Measurements from ENCODE around the gene AGPS.

Gene AGPS

DNA sequence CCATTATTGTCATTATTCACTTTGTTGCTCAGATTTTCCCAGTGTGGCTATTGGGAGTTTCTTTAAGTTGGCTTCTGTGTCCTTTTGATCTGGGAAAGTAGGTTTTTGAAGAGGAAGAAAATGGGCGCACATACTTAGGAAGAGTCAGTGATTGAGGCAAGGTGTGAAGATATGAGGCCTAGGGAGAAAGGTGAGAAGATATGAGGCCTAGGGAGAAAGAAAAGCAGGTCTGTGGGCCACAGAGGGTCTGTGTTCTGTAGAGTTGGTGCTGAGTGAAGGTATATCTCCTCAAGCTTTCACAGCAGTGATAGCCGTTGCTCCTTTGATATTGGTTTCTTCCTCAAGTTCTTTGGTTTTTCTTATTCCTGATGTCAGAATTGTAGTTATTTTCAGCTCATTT lies 126.2 kb downstream of the AGPS start:
- Histone ChIP-seq H3K4me1 (ENCODE audit: control insufficient read depth, low read depth, low read length) (peaks cover 13% of the 10 kb centered on the region), H3K4me3 (ENCODE audit: low read length) (no peak overlapping the region), H3K9me3 (ENCODE audit: control insufficient read depth, low read depth, low read length) (no peaks in the 10 kb centered on the region), H3K27ac (ENCODE audit: low read length) (no peak overlapping the region), H3K27me3 (ENCODE audit: control insufficient read depth, insufficient read depth, low read length) (no peaks in the 10 kb centered on the region), H3K9ac (ENCODE audit: low read length) (no peak overlapping the region), H3K36me3 (ENCODE audit: control insufficient read depth, low read depth, low read length) (peaks cover 12% of the 10 kb centered on the region)

DNA sequence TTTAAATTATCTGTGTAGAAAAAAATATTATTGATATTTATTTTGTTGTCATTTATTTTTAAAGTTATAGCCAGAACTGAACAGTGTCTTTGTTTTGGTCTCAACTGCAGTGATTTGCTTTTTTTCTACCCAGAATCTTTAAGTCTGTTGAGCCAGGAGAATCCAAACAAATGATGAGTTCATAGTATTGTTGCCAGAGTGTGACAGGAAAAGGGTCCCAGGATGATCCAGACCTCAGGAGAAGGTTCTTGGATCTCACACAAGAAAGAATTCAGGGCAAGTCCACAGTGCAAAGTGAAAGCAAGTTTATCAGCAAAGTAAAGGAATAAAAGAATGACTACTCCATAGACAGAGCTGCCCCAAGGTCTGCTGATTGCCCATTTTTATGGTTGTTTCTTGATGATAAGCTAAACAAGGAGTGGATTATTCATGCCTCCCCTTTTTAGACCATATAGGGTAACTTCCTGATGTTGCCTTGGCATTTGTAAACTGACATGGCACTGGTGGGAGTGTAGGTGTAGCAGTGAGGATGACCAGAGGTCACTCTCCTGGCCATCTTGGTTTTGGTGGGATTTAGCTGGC lies 127.1 kb downstream of the AGPS start:
- H3K27ac ChIP-seq (ENCODE audit: low read length) = no peak overlapping the region
- H3K9me3 ChIP-seq (ENCODE audit: control insufficient read depth, low read depth, low read length) = no peaks in the 10 kb centered on the region
- no peak overlapping the region for H3K9ac ChIP-seq (ENCODE audit: low read length)
- H3K36me3 ChIP-seq (ENCODE audit: control insufficient read depth, low read depth, low read length) = peaks cover 17% of the 10 kb centered on the region
- no peaks in the 10 kb centered on the region for H3K27me3 ChIP-seq (ENCODE audit: control insufficient read depth, insufficient read depth, low read length)
- H3K4me1 ChIP-seq (ENCODE audit: control insufficient read depth, low read depth, low read length) = peaks cover 13% of the 10 kb centered on the region
- H3K4me3 ChIP-seq (ENCODE audit: low read length) = no peak overlapping the region

- no peak overlapping the region for H3K27ac ChIP-seq (ENCODE audit: low read length)
Observed at GRCh38 chr2:177520324-177520723, 127.8 kb downstream of the AGPS start.

DNA sequence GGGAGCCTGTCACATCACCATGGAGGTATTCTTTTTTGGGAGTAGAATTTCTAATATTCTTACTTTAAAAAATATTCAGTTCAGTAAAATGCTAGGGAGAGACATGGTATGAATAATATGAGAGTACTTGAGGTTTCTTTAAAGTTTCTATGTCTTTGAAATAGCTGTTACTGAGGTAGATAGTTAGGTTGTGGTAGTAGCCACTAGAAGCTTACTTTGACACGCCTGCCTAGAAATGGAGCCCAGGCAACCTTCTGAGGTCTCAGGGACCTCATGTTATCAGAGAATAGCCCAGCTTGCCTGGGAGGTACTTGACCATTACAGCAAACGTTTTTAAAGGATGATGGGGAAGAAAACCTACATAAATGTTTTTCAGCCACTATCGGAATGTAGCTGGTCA lies 131.2 kb downstream of the AGPS start:
- H3K4me3 ChIP-seq (ENCODE audit: low read length) = no peak overlapping the region
- no peaks in the 10 kb centered on the region for H3K9me3 ChIP-seq (ENCODE audit: control insufficient read depth, low read depth, low read length)
- no peak overlapping the region for H3K27ac ChIP-seq (ENCODE audit: low read length)
- H3K9ac ChIP-seq (ENCODE audit: low read length) = no peak overlapping the region
- H3K4me1 ChIP-seq (ENCODE audit: control insufficient read depth, low read depth, low read length) = peaks cover 7% of the 10 kb centered on the region
- no peaks in the 10 kb centered on the region for H3K27me3 ChIP-seq (ENCODE audit: control insufficient read depth, insufficient read depth, low read length)
- H3K36me3 ChIP-seq (ENCODE audit: control insufficient read depth, low read depth, low read length) = peaks cover 14% of the 10 kb centered on the region

More at GRCh38 chr2:177520324-177520723, 127.8 kb downstream of the AGPS start:
- Histone ChIP-seq H3K4me3 (ENCODE audit: low read length) (no peak overlapping the region), H3K9ac (ENCODE audit: low read length) (no peak overlapping the region), H3K9me3 (ENCODE audit: control insufficient read depth, low read depth, low read length) (no peaks in the 10 kb centered on the region), H3K4me1 (ENCODE audit: control insufficient read depth, low read depth, low read length) (peaks cover 10% of the 10 kb centered on the region), H3K27me3 (ENCODE audit: control insufficient read depth, insufficient read depth, low read length) (no peaks in the 10 kb centered on the region), H3K36me3 (ENCODE audit: control insufficient read depth, low read depth, low read length) (peaks cover 17% of the 10 kb centered on the region)

DNA sequence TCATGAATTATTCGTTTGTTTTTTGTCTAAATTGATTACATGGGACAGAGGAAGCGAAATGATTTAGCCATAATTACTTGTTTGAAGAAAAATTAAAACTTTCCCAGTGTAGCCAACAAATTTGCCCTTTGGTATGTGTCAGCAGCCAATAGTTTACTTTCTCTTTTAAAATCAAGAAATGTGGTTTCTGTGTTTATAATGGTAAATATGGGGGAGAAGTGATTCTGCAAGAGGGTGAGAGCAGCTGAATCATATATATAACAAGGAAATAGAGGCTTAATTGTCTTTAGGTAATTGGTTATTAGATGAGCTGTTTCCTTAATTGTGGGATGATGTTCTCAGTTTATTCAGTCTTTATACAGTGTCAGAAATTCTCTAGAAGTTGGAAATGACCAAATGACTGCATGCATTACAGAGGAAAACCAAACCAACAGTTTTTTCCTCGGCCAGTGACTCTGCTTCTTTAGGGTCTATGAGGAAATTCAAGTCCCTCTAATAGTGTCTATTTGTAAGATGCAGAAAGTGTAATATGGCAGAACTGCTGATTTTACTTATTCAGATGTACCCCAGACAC lies 132.9 kb downstream of the AGPS start:
- Histone ChIP-seq H3K4me3 (ENCODE audit: low read length) (no peak overlapping the region), H3K9ac (ENCODE audit: low read length) (no peak overlapping the region), H3K27ac (ENCODE audit: low read length) (no peak overlapping the region), H3K9me3 (ENCODE audit: control insufficient read depth, low read depth, low read length) (no peaks in the 10 kb centered on the region), H3K36me3 (ENCODE audit: control insufficient read depth, low read depth, low read length) (peaks cover 10% of the 10 kb centered on the region), H3K4me1 (ENCODE audit: control insufficient read depth, low read depth, low read length) (peaks cover 7% of the 10 kb centered on the region), H3K27me3 (ENCODE audit: control insufficient read depth, insufficient read depth, low read length) (no peaks in the 10 kb centered on the region)

DNA sequence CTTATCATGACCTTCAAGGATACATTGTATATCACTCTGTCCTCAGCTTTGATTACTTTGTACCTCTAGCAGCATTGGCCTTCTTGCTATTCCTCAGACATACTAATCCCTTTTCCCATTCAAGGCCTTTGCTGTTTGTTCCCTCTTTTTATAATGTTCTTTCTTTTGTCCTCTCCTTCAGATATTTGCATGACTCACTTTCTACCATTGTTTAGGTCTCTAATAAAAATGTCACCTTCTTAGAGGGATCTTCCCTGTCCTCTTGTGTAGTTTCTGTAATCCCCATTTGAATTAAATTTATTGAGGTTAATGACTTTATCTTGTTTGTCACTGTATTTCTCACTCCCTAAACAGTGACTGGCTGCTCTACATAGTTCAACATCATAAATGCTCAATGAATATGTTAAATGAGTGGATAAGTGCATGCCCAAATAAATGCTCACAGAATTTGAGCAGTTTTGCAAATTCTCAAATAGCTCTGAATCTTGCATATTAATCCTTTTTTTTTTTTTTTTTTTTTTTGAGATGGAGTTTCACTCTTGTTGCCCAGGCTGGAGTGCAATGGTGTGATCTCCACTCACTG lies 135.9 kb downstream of the AGPS start:
- H3K4me1 ChIP-seq (ENCODE audit: control insufficient read depth, low read depth, low read length) = peaks cover 7% of the 10 kb centered on the region
- no peaks in the 10 kb centered on the region for H3K9me3 ChIP-seq (ENCODE audit: control insufficient read depth, low read depth, low read length)
- no peak overlapping the region for H3K27ac ChIP-seq (ENCODE audit: low read length)
- H3K4me3 ChIP-seq (ENCODE audit: low read length) = no peak overlapping the region
- peaks cover 7% of the 10 kb centered on the region for H3K36me3 ChIP-seq (ENCODE audit: control insufficient read depth, low read depth, low read length)
- no peak overlapping the region for H3K9ac ChIP-seq (ENCODE audit: low read length)
- H3K27me3 ChIP-seq (ENCODE audit: control insufficient read depth, insufficient read depth, low read length) = no peaks in the 10 kb centered on the region

DNA sequence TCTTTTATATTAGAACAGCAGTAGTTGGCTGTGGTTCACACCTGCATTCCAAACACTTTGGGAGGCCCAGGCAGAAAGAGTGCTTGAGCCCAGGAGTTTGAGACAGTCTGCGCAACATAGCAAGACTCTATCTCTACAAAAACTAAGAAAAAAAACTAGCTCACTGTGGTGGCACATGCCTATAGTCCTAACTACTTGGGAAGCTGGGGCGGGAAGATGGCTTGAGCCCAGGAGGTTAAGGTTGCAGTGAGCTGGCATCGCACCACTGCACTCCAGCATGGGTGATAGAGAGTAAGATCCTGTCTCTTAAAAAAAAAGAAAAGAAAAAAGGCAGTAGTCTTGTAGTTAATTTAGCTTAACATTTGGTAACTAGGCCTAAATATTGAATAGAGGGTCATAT lies 136.6 kb downstream of the AGPS start:
- peaks cover 1% of the 10 kb centered on the region for H3K36me3 ChIP-seq (ENCODE audit: control insufficient read depth, low read depth, low read length)
- H3K9ac ChIP-seq (ENCODE audit: low read length) = no peak overlapping the region
- no peak overlapping the region for H3K27ac ChIP-seq (ENCODE audit: low read length)
- no peaks in the 10 kb centered on the region for H3K9me3 ChIP-seq (ENCODE audit: control insufficient read depth, low read depth, low read length)
- peaks cover 7% of the 10 kb centered on the region for H3K4me1 ChIP-seq (ENCODE audit: control insufficient read depth, low read depth, low read length)
- H3K27me3 ChIP-seq (ENCODE audit: control insufficient read depth, insufficient read depth, low read length) = no peaks in the 10 kb centered on the region
- no peak overlapping the region for H3K4me3 ChIP-seq (ENCODE audit: low read length)

DNA sequence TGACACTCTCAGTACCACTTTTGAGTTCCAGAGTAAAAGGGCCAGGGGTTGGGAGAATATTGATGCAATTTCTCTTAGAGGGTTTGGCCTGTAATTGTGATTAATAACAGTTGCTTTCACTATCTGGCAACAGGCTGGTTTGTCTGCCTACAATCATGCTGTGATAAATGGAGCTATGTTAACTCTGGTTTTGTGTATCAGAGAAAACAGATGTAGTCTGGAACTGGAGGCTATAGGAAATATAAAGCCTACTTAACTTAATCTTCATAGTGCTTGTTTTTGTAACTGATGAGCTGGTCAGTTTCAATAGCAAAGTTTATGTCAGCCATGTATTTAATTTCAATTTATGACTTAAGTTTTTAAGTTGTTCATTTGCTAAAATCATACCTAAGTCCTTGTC lies 138.0 kb downstream of the AGPS start:
- no peak overlapping the region for H3K4me3 ChIP-seq (ENCODE audit: low read length)
- H3K4me1 ChIP-seq (ENCODE audit: control insufficient read depth, low read depth, low read length) = peaks cover 7% of the 10 kb centered on the region
- H3K27me3 ChIP-seq (ENCODE audit: control insufficient read depth, insufficient read depth, low read length) = no peaks in the 10 kb centered on the region
- H3K27ac ChIP-seq (ENCODE audit: low read length) = no peak overlapping the region
- H3K9me3 ChIP-seq (ENCODE audit: control insufficient read depth, low read depth, low read length) = no peaks in the 10 kb centered on the region
- H3K9ac ChIP-seq (ENCODE audit: low read length) = no peak overlapping the region
- no peaks in the 10 kb centered on the region for H3K36me3 ChIP-seq (ENCODE audit: control insufficient read depth, low read depth, low read length)

DNA sequence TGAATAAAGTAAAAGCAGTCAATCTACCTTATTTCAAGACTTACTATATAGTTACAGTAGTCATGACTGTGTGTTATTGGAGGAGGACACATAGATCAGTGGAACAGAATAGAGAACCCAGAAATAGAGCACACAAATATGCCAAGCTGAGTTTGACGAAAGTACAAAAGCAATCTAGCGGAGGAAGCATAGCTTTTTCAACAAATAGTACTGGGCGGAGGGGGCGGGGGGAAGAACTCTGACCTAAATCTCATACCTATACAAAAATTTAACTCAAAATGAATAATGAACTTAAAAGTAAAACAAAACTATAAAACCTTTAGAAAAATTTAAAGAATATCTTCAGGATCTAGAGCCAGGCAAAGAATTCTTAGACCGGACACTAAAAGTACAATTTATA lies 139.1 kb downstream of the AGPS start:
- H3K27ac ChIP-seq (ENCODE audit: low read length) = no peak overlapping the region

DNA sequence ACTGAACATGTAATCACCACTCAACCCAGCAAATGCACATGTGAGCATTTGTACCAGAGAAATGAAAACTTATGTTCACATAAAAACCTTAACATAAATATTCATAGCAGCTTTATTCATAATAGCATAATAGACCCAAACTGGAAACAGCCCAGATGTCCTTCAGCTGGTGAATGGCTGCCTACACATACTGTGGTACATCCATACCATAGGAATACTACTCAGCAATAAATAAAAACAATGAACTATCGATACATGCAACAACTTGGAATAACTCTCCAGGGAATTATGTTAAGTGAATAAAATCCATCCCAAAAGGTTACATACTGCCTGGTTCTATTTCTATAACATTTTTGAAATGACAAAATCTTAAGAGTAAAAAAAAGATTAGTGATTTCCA lies 140.0 kb downstream of the AGPS start:
- Histone ChIP-seq H3K9ac (ENCODE audit: low read length) (no peak overlapping the region), H3K9me3 (ENCODE audit: control insufficient read depth, low read depth, low read length) (no peaks in the 10 kb centered on the region), H3K27ac (ENCODE audit: low read length) (no peak overlapping the region), H3K4me1 (ENCODE audit: control insufficient read depth, low read depth, low read length) (peaks cover 13% of the 10 kb centered on the region), H3K27me3 (ENCODE audit: control insufficient read depth, insufficient read depth, low read length) (no peaks in the 10 kb centered on the region), H3K36me3 (ENCODE audit: control insufficient read depth, low read depth, low read length) (no peaks in the 10 kb centered on the region), H3K4me3 (ENCODE audit: low read length) (no peak overlapping the region)

More for the DNA sequence above, 139.1 kb downstream of the AGPS start:
- Histone ChIP-seq H3K4me1 (ENCODE audit: control insufficient read depth, low read depth, low read length) (peaks cover 6% of the 10 kb centered on the region), H3K9ac (ENCODE audit: low read length) (no peak overlapping the region), H3K27me3 (ENCODE audit: control insufficient read depth, insufficient read depth, low read length) (no peaks in the 10 kb centered on the region), H3K36me3 (ENCODE audit: control insufficient read depth, low read depth, low read length) (no peaks in the 10 kb centered on the region), H3K9me3 (ENCODE audit: control insufficient read depth, low read depth, low read length) (no peaks in the 10 kb centered on the region), H3K4me3 (ENCODE audit: low read length) (no peak overlapping the region)

DNA sequence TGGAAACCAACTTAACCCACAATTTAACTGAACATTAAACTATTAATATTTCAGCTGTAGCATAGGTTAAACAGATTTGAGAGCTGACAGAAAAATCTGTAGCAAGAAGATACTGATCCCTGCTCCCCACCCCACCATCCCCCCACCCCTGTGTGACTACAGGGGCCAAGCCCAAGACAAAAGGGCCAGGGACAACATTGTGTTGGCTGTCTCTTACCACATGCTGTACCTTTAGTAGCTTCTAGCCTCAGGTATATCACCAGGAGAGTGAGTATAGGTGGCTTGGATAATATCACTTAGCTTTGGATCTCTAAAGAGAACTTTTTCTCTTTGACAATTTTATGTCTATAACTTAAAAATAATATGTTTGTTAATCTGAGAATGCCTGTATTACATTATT lies 140.7 kb downstream of the AGPS start:
- Histone ChIP-seq H3K4me3 (ENCODE audit: low read length) (no peak overlapping the region), H3K36me3 (ENCODE audit: control insufficient read depth, low read depth, low read length) (no peaks in the 10 kb centered on the region), H3K4me1 (ENCODE audit: control insufficient read depth, low read depth, low read length) (peaks cover 15% of the 10 kb centered on the region), H3K9ac (ENCODE audit: low read length) (no peak overlapping the region), H3K27ac (ENCODE audit: low read length) (no peak overlapping the region), H3K27me3 (ENCODE audit: control insufficient read depth, insufficient read depth, low read length) (no peaks in the 10 kb centered on the region), H3K9me3 (ENCODE audit: control insufficient read depth, low read depth, low read length) (no peaks in the 10 kb centered on the region)

- H3K4me1 ChIP-seq (ENCODE audit: control insufficient read depth, low read depth, low read length) = peaks cover 15% of the 10 kb centered on the region
- H3K4me3 ChIP-seq (ENCODE audit: low read length) = no peak overlapping the region
- H3K9ac ChIP-seq (ENCODE audit: low read length) = no peak overlapping the region
- no peaks in the 10 kb centered on the region for H3K9me3 ChIP-seq (ENCODE audit: control insufficient read depth, low read depth, low read length)
- H3K27ac ChIP-seq (ENCODE audit: low read length) = no peak overlapping the region
- no peaks in the 10 kb centered on the region for H3K27me3 ChIP-seq (ENCODE audit: control insufficient read depth, insufficient read depth, low read length)
- no peaks in the 10 kb centered on the region for H3K36me3 ChIP-seq (ENCODE audit: control insufficient read depth, low read depth, low read length)
Observed at GRCh38 chr2:177535000-177535399, 142.4 kb downstream of the AGPS start.
